Measurements from ENCODE around the gene INPP5F. TPM values are rescaled to one million over a fixed set of nuclear protein-coding genes. Genes with fewer than 3 reads are reported as not detected.

Gene INPP5F
- total RNA-seq, 1 experiment from 2014 or later, result 14.9 TPM

DNA sequence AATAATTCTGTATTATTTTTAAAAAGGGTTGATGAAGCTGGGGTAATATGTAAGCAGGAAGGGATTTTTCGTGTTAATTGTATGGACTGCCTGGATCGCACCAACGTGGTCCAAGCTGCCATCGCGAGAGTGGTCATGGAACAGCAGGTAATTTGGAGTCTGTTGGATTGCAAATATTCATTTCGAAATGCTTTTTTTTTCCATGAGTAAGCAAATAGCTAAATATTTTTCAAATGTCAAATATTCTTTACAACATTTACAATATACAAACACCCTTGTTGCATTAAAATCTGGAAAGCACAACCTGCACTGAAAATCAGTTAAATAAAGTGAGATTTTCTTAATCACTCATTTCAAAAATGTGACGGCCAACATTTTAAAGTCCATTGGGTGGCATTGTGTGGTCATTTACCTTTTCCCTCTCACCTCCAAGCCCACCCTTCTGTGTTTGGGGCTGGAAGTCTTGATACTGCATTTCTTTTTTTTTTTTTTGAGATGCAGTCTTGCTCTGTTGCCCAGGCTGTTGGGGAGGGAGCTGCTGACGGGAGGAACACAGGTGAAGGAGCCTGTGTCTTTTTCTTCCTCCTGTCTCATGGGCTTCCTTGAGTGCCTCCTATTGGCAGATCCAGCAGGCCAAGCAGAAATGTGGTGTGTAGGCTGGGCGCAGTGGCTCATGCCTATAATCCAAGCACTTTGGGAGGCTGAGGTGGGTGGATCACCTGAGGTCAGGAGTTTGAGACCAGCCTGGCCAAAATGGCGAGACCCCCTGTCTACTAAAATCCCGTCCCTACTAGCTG lies 80.7 kb downstream of the INPP5F start:
- ChIA-PET POLR2A (no interaction called here), CTCF (interaction anchor here (1.0 to 4.6 kb wide), 2 partner anchors 13 to 57 kb away, joined by 4 to 23 read pairs; no protein-coding TSS in a partner anchor)
- intact Hi-C loops (cut with micrococcal nuclease), result no loop called here
- DNase-seq (ENCODE audit: unreplicated experiment), result no peak
- TF ChIP-seq, protein P1, sequence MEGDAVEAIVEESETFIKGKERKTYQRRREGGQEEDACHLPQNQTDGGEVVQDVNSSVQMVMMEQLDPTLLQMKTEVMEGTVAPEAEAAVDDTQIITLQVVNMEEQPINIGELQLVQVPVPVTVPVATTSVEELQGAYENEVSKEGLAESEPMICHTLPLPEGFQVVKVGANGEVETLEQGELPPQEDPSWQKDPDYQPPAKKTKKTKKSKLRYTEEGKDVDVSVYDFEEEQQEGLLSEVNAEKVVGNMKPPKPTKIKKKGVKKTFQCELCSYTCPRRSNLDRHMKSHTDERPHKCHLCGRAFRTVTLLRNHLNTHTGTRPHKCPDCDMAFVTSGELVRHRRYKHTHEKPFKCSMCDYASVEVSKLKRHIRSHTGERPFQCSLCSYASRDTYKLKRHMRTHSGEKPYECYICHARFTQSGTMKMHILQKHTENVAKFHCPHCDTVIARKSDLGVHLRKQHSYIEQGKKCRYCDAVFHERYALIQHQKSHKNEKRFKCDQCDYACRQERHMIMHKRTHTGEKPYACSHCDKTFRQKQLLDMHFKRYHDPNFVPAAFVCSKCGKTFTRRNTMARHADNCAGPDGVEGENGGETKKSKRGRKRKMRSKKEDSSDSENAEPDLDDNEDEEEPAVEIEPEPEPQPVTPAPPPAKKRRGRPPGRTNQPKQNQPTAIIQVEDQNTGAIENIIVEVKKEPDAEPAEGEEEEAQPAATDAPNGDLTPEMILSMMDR (IDR thresholded peaks at IDR 0.05; ENCODE audit: unreplicated experiment), result no peak
- Mint-ChIP-seq H3K9me3 (ENCODE audit: unreplicated experiment) (no peaks in the 10 kb centered on the region), H3K36me3 (ENCODE audit: insufficient read depth, unreplicated experiment) (peaks cover 17% of the 10 kb centered on the region), H3K27ac (ENCODE audit: low read depth, unreplicated experiment) (no peak overlapping the region), H3K27me3 (ENCODE audit: insufficient read depth, unreplicated experiment) (no peaks in the 10 kb centered on the region), H3K4me3 (ENCODE audit: unreplicated experiment) (no peak overlapping the region), H3K4me1 (ENCODE audit: insufficient read depth, unreplicated experiment) (no peaks in the 10 kb centered on the region)
- BruUV-seq (replicated peaks), result no TSS peak

DNA sequence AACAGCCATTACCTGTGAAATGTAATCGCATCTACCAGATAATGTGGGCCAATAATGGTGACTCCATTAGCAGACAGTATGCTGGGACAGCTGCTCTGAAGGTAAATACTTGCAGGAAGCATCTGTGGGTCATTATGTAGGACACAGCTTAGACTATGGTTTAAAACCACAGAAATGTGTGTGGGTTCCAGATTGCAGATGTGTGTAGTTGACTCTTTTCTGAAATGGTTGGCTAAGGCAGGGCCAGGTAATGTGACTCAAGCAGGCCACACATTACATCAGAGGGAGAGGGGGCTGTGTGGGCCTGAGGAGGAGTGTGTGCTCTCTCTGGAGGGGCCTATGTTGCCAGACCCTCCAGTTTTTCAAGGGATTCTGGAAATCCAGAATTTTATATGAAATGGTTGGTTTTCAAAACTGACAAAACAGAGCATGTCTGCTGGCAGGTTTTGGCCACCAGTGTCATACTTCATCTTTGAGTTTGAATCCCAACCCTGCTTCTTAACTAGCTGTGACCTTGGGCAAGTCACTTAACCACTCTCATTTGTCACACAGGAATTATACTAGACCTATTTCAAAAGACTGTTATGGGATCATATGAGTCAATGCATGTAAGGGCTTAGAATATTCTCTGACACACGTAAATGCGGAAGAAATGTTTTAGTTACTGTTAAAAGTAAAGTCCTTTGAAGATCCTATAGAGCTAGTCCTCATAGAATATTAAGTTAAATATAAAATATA lies 82.3 kb downstream of the INPP5F start:
- Mint-ChIP-seq H3K9me3 (ENCODE audit: unreplicated experiment) (no peaks in the 10 kb centered on the region), H3K4me1 (ENCODE audit: insufficient read depth, unreplicated experiment) (no peaks in the 10 kb centered on the region), H3K27ac (ENCODE audit: low read depth, unreplicated experiment) (no peak overlapping the region), H3K27me3 (ENCODE audit: insufficient read depth, unreplicated experiment) (no peaks in the 10 kb centered on the region), H3K4me3 (ENCODE audit: unreplicated experiment) (no peak overlapping the region), H3K36me3 (ENCODE audit: insufficient read depth, unreplicated experiment) (peaks cover 17% of the 10 kb centered on the region)
- ChIA-PET CTCF (interaction anchor here (0.8 to 4.6 kb wide), 2 partner anchors 51 to 58 kb away, joined by 3 to 23 read pairs; no protein-coding TSS in a partner anchor), POLR2A (no interaction called here)
- intact Hi-C loops (cut with micrococcal nuclease), result no loop called here
- BruUV-seq (replicated peaks), result no TSS peak
- TF ChIP-seq, protein P1 (IDR thresholded peaks at IDR 0.05; ENCODE audit: unreplicated experiment), result no peak
- peak; percentile 3 for DNase-seq (ENCODE audit: unreplicated experiment)

DNA sequence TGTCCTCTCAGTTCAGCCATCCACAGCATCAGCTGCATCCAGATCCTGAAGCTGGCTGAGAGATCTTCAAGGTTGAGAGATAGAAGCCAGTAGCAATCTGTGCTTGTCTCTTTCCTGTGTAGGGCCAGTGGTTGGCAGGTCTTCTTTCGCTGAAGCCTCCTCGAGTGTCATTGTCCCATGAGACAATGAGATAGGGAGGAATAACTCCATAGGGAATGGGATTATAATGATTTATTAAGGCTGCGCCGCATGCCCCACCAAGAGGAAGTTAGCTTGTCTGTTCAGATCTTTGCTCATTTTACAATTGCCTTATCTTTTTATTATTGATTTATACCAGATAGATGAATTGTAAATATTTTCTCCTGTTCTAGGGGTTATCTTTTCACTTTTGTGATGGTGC lies 85.3 kb downstream of the INPP5F start:
- H3K4me3 Mint-ChIP-seq (ENCODE audit: unreplicated experiment), result no peak overlapping the region
- H3K27ac Mint-ChIP-seq (ENCODE audit: low read depth, unreplicated experiment), result no peak overlapping the region
- H3K4me1 Mint-ChIP-seq (ENCODE audit: insufficient read depth, unreplicated experiment), result no peaks in the 10 kb centered on the region
- no peaks in the 10 kb centered on the region for H3K9me3 Mint-ChIP-seq (ENCODE audit: unreplicated experiment)
- TF ChIP-seq, protein P1 (IDR thresholded peaks at IDR 0.05; ENCODE audit: unreplicated experiment), result no peak
- POLR2A ChIA-PET, result no interaction called here
- no TSS peak for BruUV-seq (replicated peaks)
- CTCF ChIA-PET, result interaction anchor here (0.5 to 1.2 kb wide), 5 partner anchors 9 to 60 kb away, joined by 3 to 4 read pairs (median 3); no protein-coding TSS in a partner anchor
- H3K27me3 Mint-ChIP-seq (ENCODE audit: insufficient read depth, unreplicated experiment), result no peaks in the 10 kb centered on the region
- intact Hi-C loops (cut with micrococcal nuclease), result no loop called here
- DNase-seq (ENCODE audit: unreplicated experiment), result no peak
- peaks cover under 1% of the 10 kb centered on the region for H3K36me3 Mint-ChIP-seq (ENCODE audit: insufficient read depth, unreplicated experiment)

DNA sequence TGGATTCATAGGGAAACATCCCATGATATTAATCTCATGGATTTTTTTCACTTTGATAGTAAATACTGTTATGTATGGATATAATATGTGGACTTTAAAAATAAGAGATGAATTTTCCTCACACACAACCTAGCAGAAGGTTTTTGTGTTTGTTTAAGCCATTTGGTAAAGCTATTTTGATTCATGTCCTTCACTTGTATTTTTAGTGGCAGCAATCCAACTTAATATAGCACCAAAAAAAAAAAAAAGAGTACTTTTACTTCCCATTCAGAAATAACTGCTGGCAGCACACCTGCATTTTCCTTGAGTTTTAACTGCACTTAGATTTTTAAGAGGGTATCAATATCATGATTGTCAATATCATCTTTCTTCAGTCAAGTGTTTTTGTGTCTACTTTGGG lies 86.8 kb downstream of the INPP5F start:
- CTCF ChIA-PET, result interaction anchor here (0.5 to 2.1 kb wide), 6 partner anchors 29 to 151 kb away, joined by 3 to 11 read pairs (median 3); no protein-coding TSS in a partner anchor
- peak; percentile 15 for DNase-seq (ENCODE audit: unreplicated experiment)
- Mint-ChIP-seq H3K4me3 (ENCODE audit: unreplicated experiment) (no peak overlapping the region), H3K36me3 (ENCODE audit: insufficient read depth, unreplicated experiment) (no peaks in the 10 kb centered on the region), H3K27ac (ENCODE audit: low read depth, unreplicated experiment) (no peak overlapping the region), H3K27me3 (ENCODE audit: insufficient read depth, unreplicated experiment) (no peaks in the 10 kb centered on the region), H3K4me1 (ENCODE audit: insufficient read depth, unreplicated experiment) (no peaks in the 10 kb centered on the region), H3K9me3 (ENCODE audit: unreplicated experiment) (no peaks in the 10 kb centered on the region)
- TF ChIP-seq, protein P1 (IDR thresholded peaks at IDR 0.05; ENCODE audit: unreplicated experiment), result no peak
- intact Hi-C loops (cut with micrococcal nuclease), result no loop called here
- no TSS peak for BruUV-seq (replicated peaks)
- POLR2A ChIA-PET, result interaction anchor here (1.4 kb wide), 1 partner anchor 126 kb away, joined by 4 read pairs; no protein-coding TSS in a partner anchor
